GM12878 (cell line): ENCODE results near the gene RERE. TPM values are rescaled to one million over a fixed set of nuclear protein-coding genes. Genes with fewer than 3 reads are reported as not detected.

Experiments
- ATAC-seq: fragments of 200-7000 bp; cut with Tn5 transposase; 3 replicates; pipeline ENCODE4 v1.9.1; 2020; ENCODE audit warnings: mild to moderate bottlenecking, moderate library complexity
- BruUV-seq: library from RNA; stranded (reverse); fragments of 400-500 nt; replicated peaks from 2 replicates; lab custom pipeline; 2021; lab: Mats Ljungman, UMichigan
- CTCF ChIA-PET: fragments of 300-600 bp; sonication (Branson Sonifier 250); formaldehyde crosslinking; extraction: SDS; loops from one replicate; lab custom pipeline; 2021; ENCODE audit warnings: inconsistent platforms; lab: Yijun Ruan, JAX
- POLR2A ChIA-PET: fragments of 350-600 bp; formaldehyde crosslinking; extraction: SDS; loops from one replicate; lab custom pipeline; 2021; ENCODE audit warnings: inconsistent platforms; lab: Charles Lee
- RAD21 ChIA-PET: fragments of 300-600 bp; sonication (Branson Sonifier 250); formaldehyde crosslinking; loops from one replicate; lab custom pipeline; 2023; ENCODE audit warnings: antibody characterized with exemption; ENCODE audit not compliant: unreplicated experiment; lab: Charles Lee
- SMC1A ChIA-PET: fragments of 300-600 bp; sonication (Branson Sonifier 250); formaldehyde crosslinking; loops from one replicate; lab custom pipeline; 2023; ENCODE audit not compliant: unreplicated experiment, uncharacterized antibody; lab: Charles Lee
- DNase-seq: peaks from one replicate; pipeline ENCODE4 v3.0.0-alpha.2; 2011; ENCODE audit warnings: low read depth, low spot score
- FAIRE-seq: peaks from 3 replicates; lab custom pipeline; 2011; peaks lifted over from hg19 to GRCh38; lab: Jason Lieb, UNC
- H2AFZ ChIP-seq: 2 replicates; pipeline ENCODE4 v1.6.0; 2011; ENCODE audit warnings: low read depth, low read length, control low read depth; ENCODE audit not compliant: control insufficient read depth
- H3K27ac ChIP-seq: 2 replicates; pipeline ENCODE4 v1.5.1; 2011; ENCODE audit warnings: control low read depth; ENCODE audit not compliant: control insufficient read depth, insufficient read depth
- H3K27me3 ChIP-seq, 2 experiments: replicated peaks in 1 of 2; 2 replicates each; pipeline versions ENCODE4 v1.6.0 to v1.6.1; 2011; ENCODE audit warnings: low read length in 1 of 2; ENCODE audit not compliant: control insufficient read depth in 2 of 2, insufficient read depth in 2 of 2
- H3K36me3 ChIP-seq, 2 experiments: 2 replicates each; pipeline ENCODE4 v1.5.1; 2011; ENCODE audit warnings: low read length in 1 of 2; ENCODE audit not compliant: control insufficient read depth in 2 of 2, insufficient read depth in 2 of 2
- H3K4me1 ChIP-seq: 2 replicates; pipeline ENCODE4 v1.6.1; 2011; ENCODE audit warnings: mild to moderate bottlenecking, low read length, moderate library complexity, mixed read lengths; ENCODE audit not compliant: control insufficient read depth, insufficient read depth
- H3K4me2 ChIP-seq: 2 replicates; pipeline ENCODE4 v1.6.0; 2011; ENCODE audit warnings: control low read depth; ENCODE audit not compliant: control insufficient read depth, insufficient read depth
- H3K4me3 ChIP-seq: fragments of 200-600 bp; sonication (generic); 2 replicates; pipeline ENCODE4 v1.5.1; 2016
- H3K79me2 ChIP-seq: 2 replicates; pipeline ENCODE4 v1.6.0; 2011; ENCODE audit warnings: low read length; ENCODE audit not compliant: control insufficient read depth, insufficient read depth
- H3K9ac ChIP-seq: 2 replicates; pipeline ENCODE4 v1.8.0; 2011; ENCODE audit warnings: low read length, control low read depth, mixed read lengths; ENCODE audit not compliant: control insufficient read depth, insufficient read depth
- H3K9me3 ChIP-seq: replicated peaks from 3 replicates; pipeline ENCODE4 v1.5.1; 2011; ENCODE audit warnings: mild to moderate bottlenecking, low read length; ENCODE audit not compliant: control insufficient read depth, insufficient read depth
- H4K20me1 ChIP-seq: 2 replicates; pipeline ENCODE4 v1.6.0; 2011; ENCODE audit not compliant: control insufficient read depth, insufficient read depth
- CTCF ChIP-seq, 3 experiments: IDR thresholded peaks in 2 of 3; conservative IDR thresholded peaks in 1 of 3; 2 replicates each; pipeline ENCODE4 v1.5.1; 2011; ENCODE audit warnings: low read depth in 3 of 3, low read length in 3 of 3, mild to moderate bottlenecking in 3 of 3, control low read depth in 2 of 3, moderate library complexity in 2 of 3, inconsistent platforms in 1 of 3, mixed read lengths in 1 of 3; ENCODE audit not compliant: control insufficient read depth in 2 of 3, insufficient read depth in 1 of 3; ENCODE audit errors: extremely low read depth in 1 of 3
- E2F8 ChIP-seq: fragments of 450-650 bp; IDR thresholded peaks from 2 replicates; pipeline ENCODE4 v1.6.1; 2018; ENCODE audit warnings: mild to moderate bottlenecking, low read depth, moderate library complexity; ENCODE audit not compliant: partially characterized antibody
- GABPA ChIP-seq: IDR thresholded peaks from 2 replicates; pipeline ENCODE4 v1.6.1; 2014; ENCODE audit warnings: antibody characterized with exemption, low read depth, mild to moderate bottlenecking, inconsistent platforms
- HCFC1 ChIP-seq: fragments of 150-350 bp; IDR thresholded peaks from 2 replicates; pipeline ENCODE4 v1.6.1; 2014; ENCODE audit warnings: low read length
- HSF1 ChIP-seq: fragments of 150-350 bp; IDR thresholded peaks from 2 replicates; pipeline ENCODE4 v1.6.1; 2014; ENCODE audit warnings: mild to moderate bottlenecking, low read depth, low read length
- LARP7 ChIP-seq: fragments of 450-650 bp; IDR thresholded peaks from 2 replicates; pipeline ENCODE4 v1.6.1; 2017; ENCODE audit warnings: mild to moderate bottlenecking
- PKNOX1 ChIP-seq: fragments of 450-650 bp; IDR thresholded peaks from 2 replicates; pipeline ENCODE4 v1.6.1; 2016; ENCODE audit warnings: mild to moderate bottlenecking
- RB1 ChIP-seq: fragments of 450-650 bp; formaldehyde crosslinking; IDR thresholded peaks from 2 replicates; pipeline ENCODE4 v1.6.1; 2017; ENCODE audit warnings: mild to moderate bottlenecking, borderline replicate concordance
- SREBF1 ChIP-seq: IDR thresholded peaks from 2 replicates; pipeline ENCODE4 v1.6.1; 2012; ENCODE audit warnings: mild to moderate bottlenecking, low read length
- TCF12 ChIP-seq: IDR thresholded peaks from 2 replicates; pipeline ENCODE4 v1.6.1; 2011; ENCODE audit warnings: low read depth, mild to moderate bottlenecking, low read length
- ZNF687 ChIP-seq: fragments of 450-650 bp; IDR thresholded peaks from 2 replicates; pipeline ENCODE4 v1.6.1; 2017; ENCODE audit warnings: mild to moderate bottlenecking, moderate library complexity
- WGBS: methylation state at CpG from one replicate; pipeline ENCODE4 v1.1.6; 2016; ENCODE audit warnings: low lambda C conversion rate; ENCODE audit not compliant: insufficient replicate concordance, insufficient coverage; ENCODE audit errors: missing lambda C conversion rate; 5-methylcytosine and 5-hydroxymethylcytosine counted together
- in situ Hi-C: fragments of 300-500 bp; cut with MboI; formaldehyde crosslinking; loops from 9 replicates; pipeline ENCODE4 v1.14.3; 2018; ENCODE audit warnings: mixed read lengths
- intact Hi-C: fragments of 100-400 bp; cut with micrococcal nuclease; formaldehyde crosslinking; loops from one replicate; pipeline ENCODE4 v1.14.2; 2022; ENCODE audit not compliant: unreplicated experiment
- polyA plus RNA-seq, 11 experiments: library from polyadenylated mRNA; depleted of rRNA in 4 of 11; unstranded in 6 of 11; stranded (reverse) in 5 of 11; fragments of >200 nt; fragmentation: Nextera tagmentation in 4 of 11; fragmentation: Illumina TruSeq in 1 of 11; extraction: Ambion mirVana in 4 of 11; extraction: Trizol in 1 of 11; gene quantifications; 1 replicate in 1 of 11; 2 replicates in 10 of 11; pipeline versions ENCODE4 v1.2.1 to v1.2.3, GENCODE V29; 2011 to 2016; ENCODE audit warnings: inconsistent platforms in 2 of 11, missing spikeins in 2 of 11, low read depth in 1 of 11
- total RNA-seq, 4 experiments: library from RNA; depleted of rRNA in 3 of 4; stranded (reverse); fragments of >200 nt in 3 of 4; fragmentation: Illumina TruSeq in 1 of 4; extraction: Trizol in 1 of 4; gene quantifications; 2 replicates each; pipeline versions ENCODE4 v1.2.1 to v1.2.3, GENCODE V29; 2013 to 2021

The RERE gene
- total and polyA plus RNA-seq, 10 of the 15 experiments (the other 5 are each of a cell fraction or from before 2014, with no cell fraction given) = 5.2 to 60.5 (median 20.2) TPM

- Histone ChIP-seq H3K27me3 (no peaks in the 10 kb centered on the region), H3K4me1 (peaks cover 17% of the 10 kb centered on the region), H3K9ac (no peak overlapping the region), H2AFZ (no peak overlapping the region), H3K36me3 (peaks cover 3 to 5% of the 10 kb centered on the region in 2 experiments), H3K79me2 (peaks cover 2% of the 10 kb centered on the region; the same call in 1 of the 2 replicates), H3K4me2 (no peak overlapping the region), H3K9me3 (no peaks in the 10 kb centered on the region), H3K4me3 (no peak overlapping the region), H3K27ac (no peak overlapping the region), H4K20me1 (no peaks in the 10 kb centered on the region)
- intact Hi-C loops = no loop called here
- no peak for ATAC-seq
- ChIA-PET CTCF (interaction anchor here (0.7 to 1.9 kb wide), 4 partner anchors 8 to 35 kb away, joined by 3 to 6 read pairs (median 4); no protein-coding TSS in a partner anchor), RAD21 (no interaction called here), POLR2A (interaction anchor here (0.6 to 0.8 kb wide), 3 partner anchors 28 to 209 kb away, joined by 3 read pairs; no protein-coding TSS in a partner anchor), SMC1A (interaction anchor here (0.6 to 2.8 kb wide), 9 partner anchors 8 to 93 kb away, joined by 3 to 12 read pairs (median 3); no protein-coding TSS in a partner anchor)
- DNase-seq = no peak
- over 99% methylated on average over 4 of the region's 4 CpGs for WGBS
- in situ Hi-C loops = no loop called here
- BruUV-seq = no TSS peak
- no peak for FAIRE-seq
- TF ChIP-seq LARP7 (no peak), PKNOX1 (no peak), ZNF687 (no peak), HSF1 (no peak), RB1 (no peak), CTCF (IDR thresholded peaks at IDR 0.05 in 2 of 3, conservative IDR thresholded peaks at IDR 0.05 in 1 of 3; ENCODE audit: control insufficient read depth in 2 of 3, extremely low read depth in 1 of 3, insufficient read depth in 1 of 3, low read depth in 3 of 3, low read length in 3 of 3) (no peak), E2F8 (no peak), TCF12 (no peak), GABPA (no peak), SREBF1 (no peak), HCFC1 (no peak)
These were observed 348.7 kb downstream of the RERE start for GRCh38 chr1:8468751-8469150.
